ENCODE results near the gene RNF180.
"Not testable (repeated sequence)": the region's sequence is repeated elsewhere in the genome, so short reads cannot be mapped to it uniquely, and the experiment has no call there.

Gene RNF180

DNA sequence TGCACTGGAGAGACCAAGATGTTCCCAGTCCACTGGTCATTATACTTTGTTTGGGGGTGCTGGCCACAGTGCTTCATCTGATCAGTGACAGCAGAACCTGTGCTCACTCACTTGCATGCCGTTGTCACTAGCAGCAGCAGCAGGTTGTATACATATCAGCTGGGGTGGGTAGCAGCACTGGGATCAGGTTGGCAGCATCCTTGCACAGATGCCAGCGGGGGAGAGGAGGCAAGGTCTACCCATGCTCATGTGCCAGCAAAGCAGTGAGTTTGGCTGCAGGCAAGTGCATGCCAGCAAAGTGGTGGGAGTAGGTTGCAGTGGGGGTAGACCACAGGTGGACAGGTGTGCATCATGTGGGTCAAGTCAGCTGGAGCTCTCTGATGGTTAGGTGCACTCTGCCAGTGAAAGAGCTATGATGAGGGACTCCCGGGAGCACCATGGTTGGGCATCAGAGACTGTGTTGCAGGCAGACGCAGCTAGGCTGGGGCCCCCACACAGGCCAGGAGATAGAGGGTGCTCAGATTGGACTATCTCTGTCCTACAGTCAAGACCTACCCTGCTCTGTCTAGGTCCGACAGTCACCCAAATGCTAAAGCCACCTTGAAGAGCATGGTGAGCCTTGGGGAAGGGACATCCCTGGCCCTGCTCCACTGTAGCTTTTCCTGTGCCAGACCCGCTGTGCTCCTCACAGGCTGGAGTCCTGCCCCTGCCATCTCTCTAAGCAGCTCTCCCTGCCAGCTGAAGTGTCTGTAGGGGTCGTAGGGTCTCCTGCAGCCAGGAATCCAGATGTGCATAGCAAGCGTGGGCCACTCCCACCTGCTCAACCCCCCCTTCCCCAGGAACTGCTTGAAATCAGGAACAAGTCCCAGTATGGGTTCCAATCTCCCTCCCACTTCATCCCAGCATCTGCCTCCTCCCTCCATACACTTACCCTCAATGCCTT, 119.8 kb downstream of the RNF180 start:
- TF ChIP-seq, protein P1, sequence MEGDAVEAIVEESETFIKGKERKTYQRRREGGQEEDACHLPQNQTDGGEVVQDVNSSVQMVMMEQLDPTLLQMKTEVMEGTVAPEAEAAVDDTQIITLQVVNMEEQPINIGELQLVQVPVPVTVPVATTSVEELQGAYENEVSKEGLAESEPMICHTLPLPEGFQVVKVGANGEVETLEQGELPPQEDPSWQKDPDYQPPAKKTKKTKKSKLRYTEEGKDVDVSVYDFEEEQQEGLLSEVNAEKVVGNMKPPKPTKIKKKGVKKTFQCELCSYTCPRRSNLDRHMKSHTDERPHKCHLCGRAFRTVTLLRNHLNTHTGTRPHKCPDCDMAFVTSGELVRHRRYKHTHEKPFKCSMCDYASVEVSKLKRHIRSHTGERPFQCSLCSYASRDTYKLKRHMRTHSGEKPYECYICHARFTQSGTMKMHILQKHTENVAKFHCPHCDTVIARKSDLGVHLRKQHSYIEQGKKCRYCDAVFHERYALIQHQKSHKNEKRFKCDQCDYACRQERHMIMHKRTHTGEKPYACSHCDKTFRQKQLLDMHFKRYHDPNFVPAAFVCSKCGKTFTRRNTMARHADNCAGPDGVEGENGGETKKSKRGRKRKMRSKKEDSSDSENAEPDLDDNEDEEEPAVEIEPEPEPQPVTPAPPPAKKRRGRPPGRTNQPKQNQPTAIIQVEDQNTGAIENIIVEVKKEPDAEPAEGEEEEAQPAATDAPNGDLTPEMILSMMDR (IDR thresholded peaks at IDR 0.05; ENCODE audit: control extremely low read depth, extremely low read depth, low read depth, missing control alignments): no peak
- DNase-seq (ENCODE audit: extremely low spot score): no peak
- ChIA-PET CTCF (interaction anchor here (1.0 kb wide), 1 partner anchor 9 kb away, joined by 3 read pairs; no protein-coding TSS in a partner anchor), POLR2A (no interaction called here)

DNA sequence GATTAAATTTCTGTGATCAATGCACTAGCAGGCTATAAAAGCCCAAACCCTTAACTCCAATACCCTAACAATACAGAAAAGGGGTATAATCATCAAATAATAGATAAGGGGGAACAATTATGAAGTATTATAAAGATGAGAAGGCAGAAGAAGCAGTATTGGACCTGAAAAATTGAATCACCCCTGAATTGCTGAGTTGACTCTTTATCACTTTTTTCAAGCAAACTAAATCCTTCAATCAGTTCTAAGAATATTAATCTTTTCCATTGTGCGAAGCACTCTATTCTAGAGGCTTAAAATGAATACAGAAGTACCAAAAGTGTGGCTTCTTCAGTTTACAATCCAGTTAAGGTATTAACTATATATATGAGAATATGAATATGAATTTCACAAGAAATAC, 120.7 kb downstream of the RNF180 start:
- CTCF ChIA-PET: no interaction called here
- no peak for DNase-seq (ENCODE audit: extremely low spot score)
- TF ChIP-seq, protein P1 (IDR thresholded peaks at IDR 0.05; ENCODE audit: control extremely low read depth, extremely low read depth, low read depth, missing control alignments): no peak
- POLR2A ChIA-PET: no interaction called here

DNA sequence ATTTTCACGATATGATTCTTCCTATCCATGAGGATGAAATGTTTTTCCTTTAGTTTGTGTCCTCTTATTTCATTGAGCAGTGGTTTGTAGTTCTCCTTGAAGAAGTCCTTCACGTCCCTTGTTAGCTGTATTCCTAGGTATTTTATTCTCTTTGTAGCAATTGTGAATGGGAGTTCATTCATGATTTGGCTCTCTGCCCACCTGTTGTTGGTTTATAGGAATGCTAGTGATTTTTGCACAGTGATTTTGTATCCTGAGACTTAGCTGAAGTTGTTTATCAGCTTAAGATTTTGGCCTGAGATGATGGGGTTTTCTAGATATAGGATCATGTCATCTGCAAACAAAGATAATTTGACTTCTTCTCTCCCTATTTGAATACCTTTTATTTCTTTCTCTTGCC, 122.9 kb downstream of the RNF180 start:
- DNase-seq (ENCODE audit: extremely low spot score); POLR2A ChIA-PET; CTCF ChIA-PET: not testable (repeated sequence)

DNA sequence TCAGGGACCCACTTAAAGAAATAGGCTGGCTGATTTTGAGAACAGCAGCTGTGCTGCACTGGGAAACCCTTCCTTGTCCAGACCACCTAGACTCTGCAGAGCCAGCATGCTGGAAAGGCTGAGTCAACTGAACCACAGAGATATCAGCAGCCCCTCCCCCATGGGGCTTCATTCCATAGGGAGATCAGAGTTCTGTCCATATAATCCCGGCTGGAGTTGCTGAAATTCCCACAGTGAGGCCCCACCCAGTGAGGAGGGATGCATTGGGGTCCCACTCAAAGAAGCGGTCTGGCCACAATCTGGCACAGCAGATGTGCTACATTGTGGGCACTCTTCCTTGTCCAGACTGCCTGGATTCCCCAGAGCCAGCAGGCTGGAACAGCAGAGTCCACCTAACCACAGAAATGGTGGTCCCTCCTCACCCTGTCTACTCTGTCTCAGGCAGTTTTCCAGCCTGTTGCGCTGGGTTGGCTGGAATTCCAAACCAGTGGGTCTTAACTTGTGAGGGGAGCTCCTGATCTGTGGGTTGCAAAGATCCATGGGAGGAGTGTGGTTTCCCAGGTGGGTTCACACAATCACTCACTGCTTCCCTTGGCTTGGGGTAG, 127.1 kb downstream of the RNF180 start:
- ChIA-PET CTCF (interaction anchor here (1.3 kb wide), 1 partner anchor 11 kb away, joined by 3 read pairs; no protein-coding TSS in a partner anchor), POLR2A (no interaction called here)

DNA sequence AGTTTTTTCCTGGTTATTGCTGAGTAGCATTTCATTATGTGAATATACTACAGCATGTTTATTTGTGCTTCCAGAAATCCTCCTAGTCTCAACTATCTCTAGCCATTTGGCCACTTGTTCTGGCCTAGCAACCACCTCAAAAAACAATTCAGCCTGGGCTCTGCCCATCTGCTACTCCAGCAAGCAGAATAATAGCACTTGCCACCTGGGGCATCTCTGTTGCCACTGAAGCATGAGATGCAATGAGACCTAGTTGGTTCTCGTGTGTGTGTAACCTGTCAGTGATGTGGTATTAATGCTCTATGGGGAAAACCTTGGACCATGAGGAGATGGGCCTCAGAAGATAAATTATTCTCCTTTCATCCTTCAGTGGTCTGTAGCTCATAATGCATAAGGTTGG, 129.5 kb downstream of the RNF180 start:
- no peak for DNase-seq (ENCODE audit: extremely low spot score)
- ChIA-PET CTCF (interaction anchor here (1.2 kb wide), 1 partner anchor 10 kb away, joined by 3 read pairs; no protein-coding TSS in a partner anchor), POLR2A (no interaction called here)
- TF ChIP-seq, protein P1 (IDR thresholded peaks at IDR 0.05; ENCODE audit: control extremely low read depth, extremely low read depth, low read depth, missing control alignments): no peak

More for the DNA sequence above, 127.1 kb downstream of the RNF180 start:
- TF ChIP-seq, protein P1 (IDR thresholded peaks at IDR 0.05; ENCODE audit: control extremely low read depth, extremely low read depth, low read depth, missing control alignments): no peak
- no peak for DNase-seq (ENCODE audit: extremely low spot score)

DNA sequence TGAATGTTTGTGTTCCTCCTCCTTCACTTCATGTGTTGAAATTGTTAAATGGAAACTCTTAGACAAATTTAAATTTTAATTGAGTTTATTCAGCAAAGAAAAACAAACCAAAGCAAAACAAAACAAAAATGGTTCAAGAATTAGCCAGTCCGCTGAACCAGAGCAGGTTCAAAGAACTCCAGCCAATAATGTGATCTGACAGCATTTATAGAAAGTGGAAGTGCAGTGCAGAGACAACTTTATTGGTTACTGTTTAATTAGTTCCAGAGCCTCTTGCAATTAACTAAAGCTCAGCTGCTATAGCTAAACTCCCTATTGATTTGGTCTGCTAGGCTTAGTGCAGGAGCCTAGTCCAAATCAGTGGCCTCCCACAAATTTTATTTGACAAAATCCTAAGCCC, 132.9 kb downstream of the RNF180 start:
- DNase-seq (ENCODE audit: extremely low spot score): no peak
- ChIA-PET POLR2A (no interaction called here), CTCF (interaction anchor here (0.9 kb wide), 1 partner anchor 9 kb away, joined by 3 read pairs; no protein-coding TSS in a partner anchor)
- TF ChIP-seq, protein P1 (IDR thresholded peaks at IDR 0.05; ENCODE audit: control extremely low read depth, extremely low read depth, low read depth, missing control alignments): no peak

DNA sequence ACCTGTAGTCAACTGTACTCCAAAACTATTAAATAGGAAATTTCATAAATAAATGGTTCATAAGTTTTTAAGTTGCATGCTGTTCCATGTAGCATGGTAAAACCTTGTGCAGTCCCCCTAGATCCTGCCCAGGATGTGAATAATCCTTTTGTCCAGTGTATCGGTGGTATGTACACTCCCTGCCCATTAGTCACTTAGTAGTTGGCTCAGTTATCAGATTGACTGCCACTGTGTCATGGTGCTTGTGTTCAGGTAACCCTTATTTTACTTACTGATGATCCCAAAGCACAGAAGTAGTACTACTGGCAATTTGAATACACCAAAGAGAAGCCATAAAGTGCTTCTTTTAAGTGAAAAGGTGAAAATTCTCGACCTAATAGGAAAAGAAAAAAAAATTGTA, 134.2 kb downstream of the RNF180 start:
- DNase-seq (ENCODE audit: extremely low spot score): no peak
- TF ChIP-seq, protein P1 (IDR thresholded peaks at IDR 0.05; ENCODE audit: control extremely low read depth, extremely low read depth, low read depth, missing control alignments): no peak
- ChIA-PET CTCF (no interaction called here), POLR2A (no interaction called here)
